NCI-H1694 (cell line): Measurements from ENCODE around the gene AACS.
"Not testable (repeated sequence)": the region's sequence is repeated elsewhere in the genome, so short reads cannot be mapped to it uniquely, and the experiment has no call there.

Experiments
- DNase-seq: peaks from one replicate; lab custom pipeline; 2025; lab: John Stamatoyannopoulos, UW

AACS gene

GRCh38 chr12:125124320-125124966 is 59.2 kb downstream of the AACS start:
- no peak for DNase-seq

GRCh38 chr12:125125271-125125670 is 60.0 kb downstream of the AACS start:
- DNase-seq, result no peak

- DNase-seq, result no peak
These were observed 63.4 kb downstream of the AACS start for GRCh38 chr12:125128439-125129178.

- no peak for DNase-seq
These were observed 63.9 kb downstream of the AACS start for GRCh38 chr12:125129179-125129571.

- no peak for DNase-seq
These were observed 64.5 kb downstream of the AACS start for GRCh38 chr12:125129591-125130255.

- no peak for DNase-seq
These were observed 66.7 kb downstream of the AACS start for GRCh38 chr12:125131958-125132357.

- no peak for DNase-seq
These were observed 67.6 kb downstream of the AACS start for GRCh38 chr12:125132698-125133400.

GRCh38 chr12:125133616-125134015 is 68.4 kb downstream of the AACS start:
- DNase-seq, result no peak

- DNase-seq, result no peak
These were observed 69.3 kb downstream of the AACS start for GRCh38 chr12:125134576-125134975.

- DNase-seq, result no peak
These were observed 70.7 kb downstream of the AACS start for GRCh38 chr12:125135906-125136305.

- DNase-seq, result no peak
These were observed 71.5 kb downstream of the AACS start for GRCh38 chr12:125136702-125137101.

- DNase-seq, result no peak
These were observed 72.6 kb downstream of the AACS start for GRCh38 chr12:125137766-125138344.

GRCh38 chr12:125140279-125141209 is 75.3 kb downstream of the AACS start:
- no peak for DNase-seq

GRCh38 chr12:125141210-125141573 is 76.0 kb downstream of the AACS start:
- not testable (repeated sequence) for DNase-seq

GRCh38 chr12:125142601-125143000 is 77.4 kb downstream of the AACS start:
- no peak for DNase-seq

- no peak for DNase-seq
These were observed 78.3 kb downstream of the AACS start for GRCh38 chr12:125143491-125143890.

GRCh38 chr12:125145196-125145595 is 80.0 kb downstream of the AACS start:
- DNase-seq, result no peak

GRCh38 chr12:125148316-125148715 is 83.1 kb downstream of the AACS start:
- DNase-seq, result no peak

GRCh38 chr12:125149160-125150108 is 84.2 kb downstream of the AACS start:
- DNase-seq, result no peak

- DNase-seq, result no peak
These were observed 86.0 kb downstream of the AACS start for GRCh38 chr12:125151284-125151683.
